Duodenal mucosa (tissue), 2 donors: ENCODE data around the gene SLC25A52.

Source experiments
- H3K27ac ChIP-seq: one replicate; pipeline ENCODE4 v1.7.0; 2013; ENCODE audit warnings: low read depth, low read length
- H3K27me3 ChIP-seq, 2 donors: one replicate each; pipeline ENCODE4 v1.7.0; 2013; ENCODE audit warnings: low read length in 2 of 2, control low read depth in 1 of 2; ENCODE audit not compliant: insufficient read depth in 2 of 2, control insufficient read depth in 1 of 2
- H3K36me3 ChIP-seq, 2 donors: one replicate each; pipeline ENCODE4 v1.7.0; 2013; ENCODE audit warnings: low read length in 2 of 2, control low read depth in 1 of 2; ENCODE audit not compliant: insufficient read depth in 2 of 2, control insufficient read depth in 1 of 2
- H3K4me1 ChIP-seq, 2 donors: one replicate each; pipeline ENCODE4 v1.7.0; 2013; ENCODE audit warnings: low read length in 2 of 2, control low read depth in 1 of 2; ENCODE audit not compliant: insufficient read depth in 2 of 2, control insufficient read depth in 1 of 2
- H3K4me3 ChIP-seq, 2 donors: one replicate each; pipeline ENCODE4 v1.7.0; 2013; ENCODE audit warnings: low read length in 2 of 2, low read depth in 1 of 2
- H3K9ac ChIP-seq, 2 donors: one replicate each; pipeline ENCODE4 v1.7.0; 2013; ENCODE audit warnings: low read length in 2 of 2, low read depth in 1 of 2
- H3K9me3 ChIP-seq, 2 donors: one replicate each; pipeline ENCODE4 v1.7.0; 2013; ENCODE audit warnings: low read length in 2 of 2, control low read depth in 1 of 2; ENCODE audit not compliant: control insufficient read depth in 1 of 2

Gene SLC25A52

GRCh38 chr18:31783059-31783458 lies 22.4 kb upstream of the SLC25A52 start:
- Histone ChIP-seq H3K9me3 (peaks cover 7 to 12% of the 10 kb centered on the region in 2 donors), H3K9ac (no peak overlapping the region), H3K27ac (no peak overlapping the region), H3K27me3 (no peaks in the 10 kb centered on the region), H3K36me3 (no peaks in the 10 kb centered on the region), H3K4me1 (no peaks in the 10 kb centered on the region), H3K4me3 (no peak overlapping the region)

DNA sequence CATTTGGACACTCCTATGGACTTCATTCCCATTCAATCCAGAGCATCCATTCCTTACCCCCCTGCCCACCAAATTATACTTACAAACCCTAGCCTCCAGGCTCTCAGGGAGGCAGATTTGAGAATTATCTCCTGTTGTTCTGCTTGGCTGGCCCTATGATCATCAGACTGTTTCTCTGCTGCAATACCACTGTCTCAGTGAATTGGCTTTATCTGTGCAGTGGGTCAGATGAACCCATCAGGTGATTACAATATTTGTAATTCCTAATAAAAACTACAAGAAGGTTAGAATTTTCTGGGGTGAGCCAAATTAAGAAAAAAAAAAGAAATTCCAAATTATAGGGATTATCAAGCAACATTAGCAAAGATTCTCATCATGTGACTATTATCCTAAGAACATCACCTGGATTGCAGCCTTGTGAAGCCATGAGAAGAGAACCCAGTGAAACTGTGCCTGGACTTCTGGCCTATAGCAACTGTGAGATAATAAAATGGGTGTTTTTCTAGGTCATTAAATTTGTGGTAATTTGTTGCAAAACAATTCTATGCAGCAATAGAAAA lies 17.8 kb upstream of the SLC25A52 start:
- Histone ChIP-seq H3K9ac (no peak overlapping the region), H3K9me3 (peaks cover 11 to 20% of the 10 kb centered on the region in 2 donors), H3K4me3 (no peak overlapping the region), H3K36me3 (no peaks in the 10 kb centered on the region), H3K27me3 (no peaks in the 10 kb centered on the region), H3K4me1 (peaks cover 5 to 6% of the 10 kb centered on the region in 2 donors), H3K27ac (no peak overlapping the region)

DNA sequence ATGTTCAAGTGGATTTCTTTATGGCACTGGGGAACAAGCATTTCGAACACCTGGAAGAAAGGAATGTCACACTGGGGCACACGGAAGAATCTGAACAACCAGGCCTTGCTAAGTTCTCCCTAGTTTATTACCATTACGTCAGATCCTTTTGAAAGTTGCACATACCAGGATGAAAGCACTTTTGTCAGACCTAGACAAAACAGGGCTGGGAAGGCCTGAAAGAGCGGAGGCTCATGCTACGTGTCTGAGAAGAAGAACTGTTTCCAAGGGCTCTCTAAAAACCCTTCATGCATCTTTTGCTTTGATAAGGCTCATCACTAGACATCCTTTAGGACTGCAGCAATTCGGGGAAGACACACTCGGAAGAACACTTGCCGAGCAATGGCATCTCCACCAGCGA lies 15.4 kb upstream of the SLC25A52 start:
- H3K9ac ChIP-seq = no peak overlapping the region
- no peak overlapping the region for H3K4me3 ChIP-seq

DNA sequence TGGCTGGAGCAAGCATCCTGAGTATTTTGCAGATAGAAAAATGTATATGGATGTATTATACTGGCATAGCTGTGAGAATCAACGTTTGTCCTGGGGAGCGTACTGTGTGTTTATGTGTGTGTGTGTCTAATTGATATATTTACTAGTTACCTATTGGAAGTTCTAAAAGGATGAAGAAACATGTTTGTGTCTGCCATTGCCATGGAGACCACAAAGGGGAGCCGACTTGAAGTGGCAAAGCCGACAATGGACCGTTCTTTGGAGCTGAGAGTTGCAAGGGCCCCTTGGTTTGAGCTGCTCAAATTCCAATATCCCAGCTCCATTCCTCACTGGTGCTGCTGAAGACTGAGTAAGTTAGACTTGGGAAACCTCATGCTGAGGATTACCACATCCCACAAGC lies 14.3 kb upstream of the SLC25A52 start:
- Histone ChIP-seq H3K27ac (no peak overlapping the region), H3K4me3 (no peak overlapping the region), H3K9me3 (peaks cover 11 to 20% of the 10 kb centered on the region in 2 donors), H3K36me3 (no peaks in the 10 kb centered on the region), H3K4me1 (peaks cover 5 to 6% of the 10 kb centered on the region in 2 donors), H3K27me3 (no peaks in the 10 kb centered on the region), H3K9ac (no peak overlapping the region)

More for the DNA sequence above, 15.4 kb upstream of the SLC25A52 start:
- H3K9me3 ChIP-seq = peaks cover 11 to 20% of the 10 kb centered on the region in 2 donors
- no peaks in the 10 kb centered on the region for H3K27me3 ChIP-seq
- H3K36me3 ChIP-seq = no peaks in the 10 kb centered on the region
- no peak overlapping the region for H3K27ac ChIP-seq
- peaks cover 5 to 6% of the 10 kb centered on the region in 2 donors for H3K4me1 ChIP-seq

DNA sequence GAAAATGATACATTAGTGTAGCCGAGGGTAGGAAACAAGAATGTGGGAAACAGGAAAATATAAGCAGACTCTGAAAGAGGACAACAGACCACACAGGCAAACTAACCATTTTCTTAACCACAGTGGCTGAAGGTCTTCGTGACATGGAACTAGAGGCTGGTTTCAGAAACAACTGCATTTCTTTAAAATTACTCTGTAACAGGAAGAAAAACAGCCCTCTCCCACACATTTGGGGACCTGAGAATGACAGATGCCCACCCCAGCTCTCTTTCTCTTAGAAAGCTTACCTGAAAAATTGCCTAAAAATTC lies 13.8 kb upstream of the SLC25A52 start:
- Histone ChIP-seq H3K4me3 (peak overlapping the region; percentile 54 to 58), H3K27me3 (no peaks in the 10 kb centered on the region), H3K4me1 (peaks cover 5 to 6% of the 10 kb centered on the region in 2 donors)

GRCh38 chr18:31773774-31774476 lies 13.2 kb upstream of the SLC25A52 start:
- H3K4me1 ChIP-seq = peaks cover 5 to 6% of the 10 kb centered on the region in 2 donors
- H3K27ac ChIP-seq = no peak overlapping the region
- H3K9ac ChIP-seq = peak overlapping the region in 1 of 2 donors; percentile 27
- H3K36me3 ChIP-seq = no peaks in the 10 kb centered on the region
- peaks cover 11 to 16% of the 10 kb centered on the region in 2 donors for H3K9me3 ChIP-seq
- H3K27me3 ChIP-seq = no peaks in the 10 kb centered on the region
- H3K4me3 ChIP-seq = peak overlapping the region; percentile 54 to 58

More for the DNA sequence above, 13.8 kb upstream of the SLC25A52 start:
- peaks cover 11 to 20% of the 10 kb centered on the region in 2 donors for H3K9me3 ChIP-seq
- no peak overlapping the region for H3K27ac ChIP-seq
- H3K9ac ChIP-seq = no peak overlapping the region
- H3K36me3 ChIP-seq = no peaks in the 10 kb centered on the region

GRCh38 chr18:31772699-31773098 lies 12.0 kb upstream of the SLC25A52 start:
- Histone ChIP-seq H3K27me3 (no peaks in the 10 kb centered on the region), H3K36me3 (no peaks in the 10 kb centered on the region), H3K4me1 (peaks cover 5 to 6% of the 10 kb centered on the region in 2 donors)

GRCh38 chr18:31750273-31750672 lies 10.4 kb downstream of the SLC25A52 start:
- Histone ChIP-seq H3K4me3 (no peak overlapping the region), H3K9ac (no peak overlapping the region), H3K4me1 (no peaks in the 10 kb centered on the region), H3K36me3 (no peaks in the 10 kb centered on the region), H3K27ac (no peak overlapping the region), H3K9me3 (no peaks in the 10 kb centered on the region), H3K27me3 (no peaks in the 10 kb centered on the region)

More at GRCh38 chr18:31772699-31773098, 12.0 kb upstream of the SLC25A52 start:
- no peak overlapping the region for H3K9ac ChIP-seq
- H3K27ac ChIP-seq = no peak overlapping the region
- peaks cover 2 to 4% of the 10 kb centered on the region in 2 donors for H3K9me3 ChIP-seq
- H3K4me3 ChIP-seq = no peak overlapping the region

DNA sequence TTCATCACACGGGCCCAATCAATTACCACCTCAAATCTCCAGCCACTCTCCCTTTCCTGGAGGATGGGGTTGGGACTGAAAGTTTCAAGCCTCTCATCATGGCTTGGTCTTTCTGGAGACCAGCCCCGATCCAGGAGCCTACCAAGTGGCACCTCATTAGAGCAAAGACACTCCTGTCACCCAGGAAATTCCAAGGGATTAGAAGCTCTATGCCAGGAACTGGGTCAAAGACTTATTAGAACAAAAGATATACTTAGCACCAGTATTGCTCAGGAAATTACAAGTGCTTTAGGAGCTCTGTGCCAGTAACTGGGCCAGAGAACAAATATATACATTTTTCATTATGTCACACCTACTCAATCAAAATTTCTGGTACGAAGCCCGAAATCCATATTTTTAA lies 14.3 kb downstream of the SLC25A52 start:
- no peaks in the 10 kb centered on the region for H3K9me3 ChIP-seq
- no peaks in the 10 kb centered on the region for H3K4me1 ChIP-seq
- H3K27me3 ChIP-seq = no peaks in the 10 kb centered on the region
- H3K36me3 ChIP-seq = no peaks in the 10 kb centered on the region
- no peak overlapping the region for H3K9ac ChIP-seq
- H3K4me3 ChIP-seq = no peak overlapping the region
- no peak overlapping the region for H3K27ac ChIP-seq

DNA sequence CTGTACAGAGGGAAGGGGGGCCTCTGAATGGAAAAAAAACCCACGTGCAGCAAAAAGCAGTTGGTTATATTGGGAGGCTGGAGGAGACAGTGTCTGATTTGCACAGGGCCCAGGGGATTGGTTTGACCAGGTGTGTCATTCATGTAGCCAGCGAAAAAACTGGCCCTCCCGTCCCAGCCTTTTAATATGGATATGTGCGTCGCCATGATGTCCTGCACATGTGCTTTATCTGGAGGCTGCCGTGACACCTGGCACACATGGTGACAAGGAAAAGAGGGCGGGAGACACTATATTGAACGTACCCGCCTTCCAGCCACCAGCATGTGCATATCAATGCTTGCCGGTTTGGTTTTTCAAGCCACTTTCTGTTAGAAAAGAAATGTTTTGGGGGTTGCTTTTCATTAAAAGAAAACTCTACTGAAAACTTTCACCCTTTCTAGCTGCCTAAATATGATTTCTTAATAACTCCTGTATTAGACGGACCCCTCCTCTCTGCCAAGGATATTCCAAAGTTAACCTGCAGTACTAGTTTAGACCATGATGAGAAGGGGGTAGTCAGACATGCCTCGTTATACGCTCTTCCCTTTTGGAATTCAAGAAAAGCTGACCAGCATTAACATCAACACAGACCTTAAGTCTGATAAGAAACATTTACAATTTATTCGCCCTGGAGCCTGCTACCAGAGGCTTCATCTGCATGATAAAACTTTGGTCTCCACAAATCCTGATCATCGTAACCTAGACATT lies 16.2 kb downstream of the SLC25A52 start:
- H3K4me3 ChIP-seq = no peak overlapping the region
- no peak overlapping the region for H3K27ac ChIP-seq
- H3K9me3 ChIP-seq = no peaks in the 10 kb centered on the region
- H3K36me3 ChIP-seq = no peaks in the 10 kb centered on the region
- H3K27me3 ChIP-seq = no peaks in the 10 kb centered on the region
- H3K9ac ChIP-seq = no peak overlapping the region
- H3K4me1 ChIP-seq = no peaks in the 10 kb centered on the region
